Right atrium auricular region (tissue), 2 donors: ENCODE data around the gene SYNGR2. TPM values are rescaled to one million over a fixed set of nuclear protein-coding genes. Genes with fewer than 3 reads are reported as not detected.
A peak's percentile ranks its signal among the peaks of the same experiment; 100 is the strongest.

Experiments
- DNase-seq: peaks from one replicate; pipeline ENCODE4 v3.0.0-alpha.2; 2019; ENCODE audit warnings: low spot score
- H3K27ac ChIP-seq, 2 donors: fragments of 200-600 bp; sonication (generic); 1 replicate in 1 of 2; 2 replicates in 1 of 2; pipeline ENCODE4 v1.5.1; 2016 to 2019
- H3K27me3 ChIP-seq, 2 donors: fragments of 200-600 bp; sonication (generic); one replicate each; pipeline versions ENCODE4 v1.5.1 to v1.6.0; 2017 to 2019
- H3K36me3 ChIP-seq: fragments of 200-600 bp; sonication (generic); one replicate; pipeline ENCODE4 v1.5.1; 2016
- H3K4me1 ChIP-seq, 2 donors: fragments of 200-600 bp; sonication (generic); one replicate each; pipeline versions ENCODE4 v1.5.1 to v1.6.0; 2017 to 2019
- H3K4me3 ChIP-seq, 2 donors: fragments of 200-600 bp; sonication (generic); 1 replicate in 1 of 2; 2 replicates in 1 of 2; pipeline ENCODE4 v1.5.1; 2017 to 2019; ENCODE audit warnings: mild to moderate bottlenecking in 1 of 2, moderate library complexity in 1 of 2
- H3K9me3 ChIP-seq, 2 donors: fragments of 200-600 bp; sonication (generic); one replicate each; pipeline ENCODE4 v1.5.1; 2019
- CTCF ChIP-seq, 2 donors: fragments of 200-600 bp; sonication (generic); IDR thresholded peaks; one replicate each; pipeline ENCODE4 v1.5.1; 2019; ENCODE audit warnings: antibody characterized with exemption in 2 of 2
- total RNA-seq, 2 donors: library from RNA; depleted of rRNA; stranded (reverse); fragments of >200 nt; gene quantifications; one replicate each; pipeline ENCODE4 v1.1.0, GENCODE V29; 2016

SYNGR2 gene
- total RNA-seq, 2 donors from 2014 or later = 52.8 to 129 TPM

GRCh38 chr17:78173097-78173715 lies 4.8 kb downstream of the SYNGR2 start:
- Histone ChIP-seq H3K9me3 (no peaks in the 10 kb centered on the region), H3K27ac (peak overlapping the region; percentile 73 to 85), H3K36me3 (peaks cover 3% of the 10 kb centered on the region), H3K4me1 (peaks cover 0 to 71% of the 10 kb centered on the region in 2 donors), H3K27me3 (no peaks in the 10 kb centered on the region), H3K4me3 (no peak overlapping the region)
- no peak for DNase-seq
- TF ChIP-seq CTCF (IDR thresholded peaks at IDR 0.05) = no peak

DNA sequence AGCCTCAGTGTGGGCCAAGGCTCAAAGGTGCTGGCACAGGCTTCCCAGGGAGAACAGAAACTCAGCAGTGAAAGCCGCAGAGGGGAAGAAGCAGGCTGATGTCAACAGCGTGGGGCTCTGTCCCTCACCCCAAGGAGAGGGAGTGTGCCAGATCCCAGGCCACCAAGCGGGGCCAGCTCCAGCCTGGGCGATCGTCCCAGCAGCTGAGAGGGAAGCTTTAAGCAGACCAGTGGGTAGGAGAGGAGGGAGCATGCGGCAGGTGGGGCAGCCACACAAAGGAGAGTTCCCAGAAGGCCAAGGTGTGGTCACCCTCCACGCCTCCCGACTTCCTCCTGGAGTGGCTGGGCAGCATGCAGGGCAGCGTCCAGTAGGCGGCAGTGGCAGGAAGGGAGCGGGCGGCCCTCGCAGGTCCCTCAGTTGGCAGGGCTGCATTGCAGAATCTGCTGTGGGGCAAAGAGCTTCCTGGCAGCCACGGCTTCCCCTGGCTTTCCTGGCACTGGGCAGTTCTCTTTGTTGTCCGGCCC lies 6.0 kb downstream of the SYNGR2 start:
- Histone ChIP-seq H3K36me3 (peaks cover 3% of the 10 kb centered on the region), H3K4me1 (peaks cover 0 to 64% of the 10 kb centered on the region in 2 donors), H3K27ac (peak overlapping the region; percentile 73 to 85), H3K9me3 (no peaks in the 10 kb centered on the region), H3K4me3 (no peak overlapping the region), H3K27me3 (no peaks in the 10 kb centered on the region)
- DNase-seq = peak; percentile 83
- TF ChIP-seq CTCF (IDR thresholded peaks at IDR 0.05) = peak; percentile 50 to 73

DNA sequence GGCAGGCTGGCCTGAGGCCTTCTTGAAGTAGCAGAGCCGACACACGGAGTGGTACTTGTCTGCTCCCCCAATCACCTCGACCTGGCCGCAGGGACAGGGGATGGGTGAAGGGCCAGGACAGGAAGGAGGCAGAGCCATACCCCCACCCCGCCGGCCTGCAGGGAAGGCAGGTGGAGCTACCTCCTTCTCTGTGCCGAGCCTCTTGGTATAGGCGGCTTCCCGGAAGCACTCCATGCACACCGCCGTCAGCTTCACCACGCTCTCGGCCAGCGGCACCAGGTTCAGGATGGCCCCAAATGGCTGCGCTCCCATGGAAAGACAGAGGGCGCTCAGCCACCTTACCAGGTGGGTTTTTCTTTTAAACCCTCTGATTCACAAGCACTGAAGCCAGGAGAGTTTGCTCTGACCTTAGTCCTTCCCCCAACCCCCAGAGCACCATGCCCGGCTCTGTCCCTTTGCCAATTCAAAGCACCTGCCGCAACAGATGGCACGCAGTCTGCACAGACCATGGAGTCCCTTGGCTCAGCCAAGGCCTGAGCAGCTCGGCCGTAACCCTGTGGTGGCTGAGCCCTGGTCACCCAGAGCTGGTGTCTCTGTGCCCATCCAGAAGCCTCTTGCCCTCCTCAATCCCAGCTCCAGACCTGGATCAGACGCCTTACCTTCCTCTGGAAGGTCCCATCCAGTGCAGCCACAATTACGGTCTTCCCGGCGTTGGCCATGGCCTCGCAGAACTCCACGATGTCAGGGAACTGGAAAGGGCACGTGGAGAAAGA lies 6.7 kb downstream of the SYNGR2 start:
- DNase-seq = no peak
- H3K27ac ChIP-seq = peak overlapping the region; percentile 73 to 85
- H3K4me1 ChIP-seq = peaks cover 0 to 57% of the 10 kb centered on the region in 2 donors
- H3K9me3 ChIP-seq = no peaks in the 10 kb centered on the region
- no peaks in the 10 kb centered on the region for H3K27me3 ChIP-seq
- TF ChIP-seq CTCF (IDR thresholded peaks at IDR 0.05) = peak in 1 of 2 donors; percentile 17
- no peak overlapping the region for H3K4me3 ChIP-seq
- H3K36me3 ChIP-seq = peaks cover 3% of the 10 kb centered on the region

- Histone ChIP-seq H3K9me3 (no peaks in the 10 kb centered on the region), H3K36me3 (peaks cover 3% of the 10 kb centered on the region), H3K27me3 (no peaks in the 10 kb centered on the region), H3K4me3 (no peak overlapping the region), H3K27ac (peak overlapping the region; percentile 73 to 85), H3K4me1 (peaks cover 0 to 54% of the 10 kb centered on the region in 2 donors)
- no peak for TF ChIP-seq CTCF (IDR thresholded peaks at IDR 0.05)
- DNase-seq = no peak
These were observed 7.2 kb downstream of the SYNGR2 start for GRCh38 chr17:78175643-78175981.

GRCh38 chr17:78176548-78177025 lies 8.2 kb downstream of the SYNGR2 start:
- TF ChIP-seq CTCF (IDR thresholded peaks at IDR 0.05) = peak; percentile 73 to 94
- peaks cover 0 to 52% of the 10 kb centered on the region in 2 donors for H3K4me1 ChIP-seq
- no peak overlapping the region for H3K27ac ChIP-seq

More at GRCh38 chr17:78176548-78177025, 8.2 kb downstream of the SYNGR2 start:
- H3K27me3 ChIP-seq = no peaks in the 10 kb centered on the region
- DNase-seq = peak; percentile 81
- H3K4me3 ChIP-seq = no peak overlapping the region
- H3K36me3 ChIP-seq = peaks cover 2% of the 10 kb centered on the region
- no peaks in the 10 kb centered on the region for H3K9me3 ChIP-seq
